ENCODE data around the gene FGFRL1.
"Not testable (repeated sequence)": the region's sequence is repeated elsewhere in the genome, so short reads cannot be mapped to it uniquely, and the experiment has no call there.

FGFRL1 gene

GRCh38 chr4:997375-998071, 13.9 kb upstream of the FGFRL1 start:
- H3K79me2 ChIP-seq (ENCODE audit: insufficient read depth, low read length): no peaks in the 10 kb centered on the region
- peaks cover 11% of the 10 kb centered on the region; the same call in 1 of the 2 replicates for H4K20me1 ChIP-seq (ENCODE audit: insufficient read depth, low read length)
- H2AFZ ChIP-seq (ENCODE audit: low read depth, low read length): no peak overlapping the region
- no peaks in the 10 kb centered on the region for H3K36me3 ChIP-seq (ENCODE audit: insufficient read depth, low read length)
- no peak overlapping the region for H3K9ac ChIP-seq (ENCODE audit: low read depth, low read length)
- H3K9me3 ChIP-seq (ENCODE audit: insufficient read depth, low read length, severe bottlenecking): no peaks in the 10 kb centered on the region
- no peak overlapping the region for H3K27ac ChIP-seq (ENCODE audit: low read length)
- no peak for ATAC-seq (ENCODE audit: insufficient read depth, low read depth)
- no peaks in the 10 kb centered on the region for H3K4me1 ChIP-seq (ENCODE audit: insufficient read depth, low read length)
- TF ChIP-seq EZH2 (IDR thresholded peaks at IDR 0.05; ENCODE audit: borderline replicate concordance, low read depth, low read length, severe bottlenecking) (no peak), CTCF (IDR thresholded peaks at IDR 0.05; ENCODE audit: borderline replicate concordance, extremely low read depth, low read length, poor library complexity, severe bottlenecking) (no peak)
- DNase-seq: no peak
- no peak overlapping the region for H3K4me2 ChIP-seq (ENCODE audit: insufficient read depth, low read length)
- H3K4me3 ChIP-seq (ENCODE audit: low read depth in 1 of 2, low read length in 2 of 2): no peak overlapping the region
- H3K27me3 ChIP-seq (ENCODE audit: insufficient read depth, low read length, poor library complexity): no peaks in the 10 kb centered on the region

GRCh38 chr4:998096-998691, 13.2 kb upstream of the FGFRL1 start:
- Histone ChIP-seq H3K9me3 (ENCODE audit: insufficient read depth, low read length, severe bottlenecking) (no peaks in the 10 kb centered on the region), H3K4me1 (ENCODE audit: insufficient read depth, low read length) (no peaks in the 10 kb centered on the region), H3K4me3 (ENCODE audit: low read depth in 1 of 2, low read length in 2 of 2) (no peak overlapping the region), H3K36me3 (ENCODE audit: insufficient read depth, low read length) (no peaks in the 10 kb centered on the region), H3K27ac (ENCODE audit: low read length) (no peak overlapping the region), H3K4me2 (ENCODE audit: insufficient read depth, low read length) (no peak overlapping the region), H2AFZ (ENCODE audit: low read depth, low read length) (no peak overlapping the region), H4K20me1 (ENCODE audit: insufficient read depth, low read length) (peaks cover 11% of the 10 kb centered on the region; the same call in 1 of the 2 replicates), H3K9ac (ENCODE audit: low read depth, low read length) (no peak overlapping the region), H3K79me2 (ENCODE audit: insufficient read depth, low read length) (no peaks in the 10 kb centered on the region), H3K27me3 (ENCODE audit: insufficient read depth, low read length, poor library complexity) (no peaks in the 10 kb centered on the region)
- ATAC-seq (ENCODE audit: insufficient read depth, low read depth): no peak; the same call in 2 of the 3 replicates
- DNase-seq: no peak
- no peak for TF ChIP-seq CTCF (IDR thresholded peaks at IDR 0.05; ENCODE audit: borderline replicate concordance, extremely low read depth, low read length, poor library complexity, severe bottlenecking)
- no peak for TF ChIP-seq EZH2 (IDR thresholded peaks at IDR 0.05; ENCODE audit: borderline replicate concordance, low read depth, low read length, severe bottlenecking)

DNA sequence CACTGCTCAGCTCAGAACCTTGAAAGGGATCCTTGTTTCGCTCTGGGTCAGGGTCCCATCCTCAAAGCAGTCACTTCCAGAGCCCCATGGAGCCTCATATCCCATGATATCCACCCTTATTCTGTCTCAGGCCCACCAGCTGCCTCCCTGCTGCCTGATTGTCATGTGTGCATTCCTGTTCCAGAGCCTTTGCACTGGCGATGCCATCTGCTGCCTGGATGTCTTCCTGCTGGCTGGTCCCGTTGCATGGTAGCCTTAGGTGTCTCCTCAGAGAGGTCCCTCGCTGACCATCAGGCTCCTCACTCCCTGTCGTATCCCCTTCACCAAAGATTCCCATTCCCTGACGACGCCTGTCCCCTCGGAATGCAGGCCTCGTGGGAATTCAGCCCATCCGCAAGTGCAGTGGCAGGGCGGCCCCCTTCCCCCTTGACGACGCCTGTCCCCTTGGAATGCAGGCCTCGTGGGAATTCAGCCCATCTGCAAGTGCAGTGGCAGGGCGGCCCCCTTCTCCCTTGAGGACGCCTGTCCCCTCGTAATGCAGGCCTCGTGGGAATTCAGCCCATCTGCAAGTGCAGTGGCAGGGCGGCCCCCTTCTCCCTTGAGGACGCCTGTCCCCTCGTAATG, 12.1 kb upstream of the FGFRL1 start:
- H3K4me3 ChIP-seq (ENCODE audit: low read depth in 1 of 2, low read length in 2 of 2); ATAC-seq (ENCODE audit: insufficient read depth, low read depth); H3K27me3 ChIP-seq (ENCODE audit: insufficient read depth, low read length, poor library complexity); H3K27ac ChIP-seq (ENCODE audit: low read length); H2AFZ ChIP-seq (ENCODE audit: low read depth, low read length); H3K4me2 ChIP-seq (ENCODE audit: insufficient read depth, low read length); H3K79me2 ChIP-seq (ENCODE audit: insufficient read depth, low read length); H3K4me1 ChIP-seq (ENCODE audit: insufficient read depth, low read length); H3K9ac ChIP-seq (ENCODE audit: low read depth, low read length); H3K9me3 ChIP-seq (ENCODE audit: insufficient read depth, low read length, severe bottlenecking); H3K36me3 ChIP-seq (ENCODE audit: insufficient read depth, low read length); DNase-seq: not testable (repeated sequence)
- peaks cover 11% of the 10 kb centered on the region; the same call in 1 of the 2 replicates for H4K20me1 ChIP-seq (ENCODE audit: insufficient read depth, low read length)

DNA sequence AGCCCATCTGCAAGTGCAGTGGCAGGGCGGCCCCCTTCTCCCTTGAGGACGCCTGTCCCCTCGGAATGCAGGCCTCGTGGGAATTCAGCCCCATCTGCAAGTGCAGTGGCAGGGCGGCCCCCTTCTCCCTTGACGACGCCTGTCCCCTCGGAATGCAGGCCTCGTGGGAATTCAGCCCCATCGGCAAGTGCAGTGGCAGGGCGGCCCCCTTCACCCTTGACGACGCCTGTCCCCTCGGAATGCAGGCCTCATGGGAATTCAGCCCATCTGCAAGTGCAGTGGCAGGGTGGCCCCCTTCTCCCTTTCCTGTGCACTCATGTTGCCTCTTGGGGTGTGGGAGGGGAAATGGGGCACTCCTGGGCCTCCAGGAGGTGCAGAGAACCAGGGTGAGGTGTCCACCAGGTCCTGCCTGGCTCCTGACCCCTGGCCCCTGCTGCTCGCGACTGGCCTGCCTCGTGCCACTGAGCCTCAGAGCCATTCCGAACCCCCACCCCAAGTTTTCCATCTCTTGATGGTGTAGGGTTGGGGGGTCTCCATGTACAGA, 11.5 kb upstream of the FGFRL1 start:
- no peak for DNase-seq
- H3K4me1 ChIP-seq (ENCODE audit: insufficient read depth, low read length): no peaks in the 10 kb centered on the region
- H3K4me2 ChIP-seq (ENCODE audit: insufficient read depth, low read length): no peak overlapping the region
- H3K4me3 ChIP-seq (ENCODE audit: low read depth in 1 of 2, low read length in 2 of 2): no peak overlapping the region
- H3K79me2 ChIP-seq (ENCODE audit: insufficient read depth, low read length): no peaks in the 10 kb centered on the region
- no peak overlapping the region for H3K27ac ChIP-seq (ENCODE audit: low read length)
- H3K9me3 ChIP-seq (ENCODE audit: insufficient read depth, low read length, severe bottlenecking): no peaks in the 10 kb centered on the region
- TF ChIP-seq CTCF (IDR thresholded peaks at IDR 0.05; ENCODE audit: borderline replicate concordance, extremely low read depth, low read length, poor library complexity, severe bottlenecking) (no peak), EZH2 (IDR thresholded peaks at IDR 0.05; ENCODE audit: borderline replicate concordance, low read depth, low read length, severe bottlenecking) (no peak)
- no peaks in the 10 kb centered on the region for H3K27me3 ChIP-seq (ENCODE audit: insufficient read depth, low read length, poor library complexity)
- H2AFZ ChIP-seq (ENCODE audit: low read depth, low read length): no peak overlapping the region
- no peak for ATAC-seq (ENCODE audit: insufficient read depth, low read depth)
- peaks cover 11% of the 10 kb centered on the region; the same call in 1 of the 2 replicates for H4K20me1 ChIP-seq (ENCODE audit: insufficient read depth, low read length)
- H3K9ac ChIP-seq (ENCODE audit: low read depth, low read length): no peak overlapping the region
- H3K36me3 ChIP-seq (ENCODE audit: insufficient read depth, low read length): no peaks in the 10 kb centered on the region

All from DND-41 (cell line).